HG03457 (cell line): ENCODE results near the gene TRIM8.

ENCODE experiments used
- ATAC-seq: cut with Tn5 transposase; IDR thresholded peaks from one replicate; pipeline ENCODE4 v1.9.1; 2021; ENCODE audit warnings: moderate number of reproducible peaks; ENCODE audit not compliant: unreplicated experiment

Gene TRIM8

GRCh38 chr10:102615361-102615760 is 28.9 kb upstream of the TRIM8 start:
- ATAC-seq, result no peak

- no peak for ATAC-seq
Observed at GRCh38 chr10:102616066-102616770, 28.1 kb upstream of the TRIM8 start.

GRCh38 chr10:102617041-102617440 is 27.2 kb upstream of the TRIM8 start:
- ATAC-seq, result no peak

GRCh38 chr10:102617816-102618215 is 26.5 kb upstream of the TRIM8 start:
- ATAC-seq, result no peak

GRCh38 chr10:102619281-102619981 is 24.8 kb upstream of the TRIM8 start:
- ATAC-seq, result no peak

GRCh38 chr10:102620138-102620590 is 24.1 kb upstream of the TRIM8 start:
- no peak for ATAC-seq

GRCh38 chr10:102620591-102621442 is 23.5 kb upstream of the TRIM8 start:
- no peak for ATAC-seq

GRCh38 chr10:102621443-102622325 is 22.6 kb upstream of the TRIM8 start:
- ATAC-seq, result no peak

GRCh38 chr10:102624094-102624493 is 20.2 kb upstream of the TRIM8 start:
- ATAC-seq, result no peak

- no peak for ATAC-seq
Observed at GRCh38 chr10:102624751-102625645, 19.3 kb upstream of the TRIM8 start.

- ATAC-seq, result no peak
Observed at GRCh38 chr10:102626026-102626685, 18.1 kb upstream of the TRIM8 start.

GRCh38 chr10:102627291-102627735 is 17.0 kb upstream of the TRIM8 start:
- no peak for ATAC-seq

GRCh38 chr10:102627736-102628293 is 16.5 kb upstream of the TRIM8 start:
- ATAC-seq, result no peak

- ATAC-seq, result no peak
Observed at GRCh38 chr10:102628451-102628911, 15.8 kb upstream of the TRIM8 start.

GRCh38 chr10:102629661-102630614 is 14.3 kb upstream of the TRIM8 start:
- ATAC-seq, result no peak

GRCh38 chr10:102630663-102631062 is 13.6 kb upstream of the TRIM8 start:
- no peak for ATAC-seq
